GM18508 (cell line): ENCODE results near the gene CENPA.
"Not testable (repeated sequence)": the region's sequence is repeated elsewhere in the genome, so short reads cannot be mapped to it uniquely, and the experiment has no call there.

Experiments used
- ATAC-seq: cut with Tn5 transposase; IDR thresholded peaks from one replicate; pipeline ENCODE4 v1.9.1; 2021; ENCODE audit warnings: moderate number of reproducible peaks; ENCODE audit not compliant: insufficient read depth, unreplicated experiment

Gene CENPA

GRCh38 chr2:26785431-26786206, at the start of gene CENPA:
CENPA (plus strand) TSS chr2:26786056; CDS start chr2:26786197, 141 bp downstream.
- ATAC-seq: peak; percentile 95

- ATAC-seq: no peak
These were observed 48.6 kb upstream of the CENPA start for GRCh38 chr2:26737221-26737620.

- no peak for ATAC-seq
These were observed 47.4 kb upstream of the CENPA start for GRCh38 chr2:26738481-26738880.

- no peak for ATAC-seq
These were observed 46.3 kb upstream of the CENPA start for GRCh38 chr2:26739514-26739913.

- no peak for ATAC-seq
These were observed 45.5 kb upstream of the CENPA start for GRCh38 chr2:26740346-26740745.

GRCh38 chr2:26740890-26741302, 45.0 kb upstream of the CENPA start:
- ATAC-seq: no peak

GRCh38 chr2:26742048-26742770, 43.6 kb upstream of the CENPA start:
- ATAC-seq: no peak

GRCh38 chr2:26743852-26744251, 42.0 kb upstream of the CENPA start:
- ATAC-seq: no peak

- ATAC-seq: no peak
These were observed 40.9 kb upstream of the CENPA start for GRCh38 chr2:26744953-26745352.

GRCh38 chr2:26745609-26746327, 40.1 kb upstream of the CENPA start:
- ATAC-seq: no peak

GRCh38 chr2:26746934-26747333, 38.9 kb upstream of the CENPA start:
- ATAC-seq: no peak

- ATAC-seq: not testable (repeated sequence)
These were observed 36.0 kb upstream of the CENPA start for GRCh38 chr2:26749787-26750420.

GRCh38 chr2:26750467-26750866, 35.4 kb upstream of the CENPA start:
- not testable (repeated sequence) for ATAC-seq

GRCh38 chr2:26752656-26753055, 33.2 kb upstream of the CENPA start:
- no peak for ATAC-seq

- ATAC-seq: no peak
These were observed 31.3 kb upstream of the CENPA start for GRCh38 chr2:26754539-26754938.

GRCh38 chr2:26754972-26755670, 30.7 kb upstream of the CENPA start:
- ATAC-seq: no peak

GRCh38 chr2:26756337-26756736, 29.5 kb upstream of the CENPA start:
- no peak for ATAC-seq

- no peak for ATAC-seq
These were observed 27.7 kb upstream of the CENPA start for GRCh38 chr2:26757873-26758789.

GRCh38 chr2:26758790-26759321, 27.0 kb upstream of the CENPA start:
- ATAC-seq: no peak
